ENCODE data around the gene EFHD1. TPM values are rescaled to one million over a fixed set of nuclear protein-coding genes. Genes with fewer than 3 reads are reported as not detected.

The EFHD1 gene
- total RNA-seq, 1 donor from 2014 or later, result 2.7 TPM

- Mint-ChIP-seq H3K27ac (no peak overlapping the region), H3K27me3 (no peaks in the 10 kb centered on the region), H3K4me1 (ENCODE audit: low read depth) (no peaks in the 10 kb centered on the region), H3K4me3 (ENCODE audit: low read depth) (no peak overlapping the region), H3K36me3 (ENCODE audit: insufficient read depth) (no peaks in the 10 kb centered on the region), H3K9me3 (ENCODE audit: low read depth) (no peaks in the 10 kb centered on the region)
- no peak for TF ChIP-seq CTCF (IDR thresholded peaks at IDR 0.05; ENCODE audit: unreplicated experiment)
- DNase-seq (ENCODE audit: low spot score, unreplicated experiment), result no peak
Measured at GRCh38 chr2:232610081-232610480, 23.3 kb upstream of the EFHD1 start.

- Mint-ChIP-seq H3K36me3 (ENCODE audit: insufficient read depth) (no peaks in the 10 kb centered on the region), H3K4me3 (ENCODE audit: low read depth) (no peak overlapping the region), H3K9me3 (ENCODE audit: low read depth) (no peaks in the 10 kb centered on the region), H3K4me1 (ENCODE audit: low read depth) (no peaks in the 10 kb centered on the region), H3K27me3 (no peaks in the 10 kb centered on the region), H3K27ac (no peak overlapping the region)
- no peak for TF ChIP-seq CTCF (IDR thresholded peaks at IDR 0.05; ENCODE audit: unreplicated experiment)
- DNase-seq (ENCODE audit: low spot score, unreplicated experiment), result no peak
Measured at GRCh38 chr2:232611061-232611460, 22.3 kb upstream of the EFHD1 start.

DNA sequence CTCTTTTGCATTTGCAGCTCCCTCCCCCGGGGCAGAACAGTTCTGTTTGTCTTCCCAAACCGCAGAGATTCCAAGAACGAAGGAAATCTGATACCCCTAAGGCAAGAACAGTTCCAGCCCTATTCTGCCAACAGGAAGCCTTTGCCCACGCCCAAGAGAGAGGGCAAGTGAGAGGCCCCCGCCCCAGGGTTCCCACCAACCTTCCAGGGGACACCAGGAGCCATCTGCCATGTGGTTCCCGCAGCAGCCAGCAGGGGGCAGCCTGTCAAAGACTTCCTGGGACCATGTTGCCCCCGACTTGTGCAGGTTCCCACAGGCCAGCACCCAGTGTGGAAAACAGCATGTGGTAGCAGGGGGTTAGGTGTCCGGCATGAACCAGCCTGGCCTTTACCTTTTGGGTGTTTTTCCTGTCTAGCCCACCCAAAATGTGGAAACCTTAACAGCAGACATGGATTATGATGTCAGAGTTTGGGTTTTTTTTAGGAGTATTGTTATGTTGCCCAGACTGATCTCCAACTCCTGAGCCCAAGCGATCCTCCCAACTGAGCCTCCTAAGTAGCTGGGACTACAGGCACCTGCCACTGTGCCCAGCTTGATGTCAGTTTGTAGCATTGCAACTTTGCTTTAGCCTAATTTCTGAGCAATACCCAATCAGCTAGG is 21.7 kb upstream of the EFHD1 start:
- H3K4me1 Mint-ChIP-seq (ENCODE audit: low read depth), result no peaks in the 10 kb centered on the region
- TF ChIP-seq CTCF (IDR thresholded peaks at IDR 0.05; ENCODE audit: unreplicated experiment), result peak; percentile 66
- H3K36me3 Mint-ChIP-seq (ENCODE audit: insufficient read depth), result no peaks in the 10 kb centered on the region
- peak; percentile 46 for DNase-seq (ENCODE audit: low spot score, unreplicated experiment)
- H3K4me3 Mint-ChIP-seq (ENCODE audit: low read depth), result no peak overlapping the region
- H3K9me3 Mint-ChIP-seq (ENCODE audit: low read depth), result no peaks in the 10 kb centered on the region
- H3K27me3 Mint-ChIP-seq, result no peaks in the 10 kb centered on the region
- no peak overlapping the region for H3K27ac Mint-ChIP-seq

DNA sequence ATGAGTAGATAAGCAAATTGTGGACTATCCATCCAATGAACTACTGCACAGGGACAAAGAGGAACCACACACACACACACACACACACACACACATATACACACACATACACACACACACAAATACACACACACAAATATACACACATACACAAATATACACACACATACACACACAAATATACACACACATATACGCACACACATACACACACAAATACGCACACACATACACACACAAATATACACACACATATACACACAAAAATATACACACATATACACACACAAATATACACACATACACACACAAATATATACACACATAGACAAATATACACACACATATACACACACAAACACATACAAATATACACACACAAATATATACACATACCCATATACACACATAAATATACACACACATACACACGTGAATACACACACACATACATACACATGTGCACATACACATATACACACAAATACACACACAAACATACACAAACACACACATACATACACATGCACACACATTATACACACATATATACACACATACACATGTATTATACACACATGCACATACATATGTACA is 19.8 kb upstream of the EFHD1 start:
- Mint-ChIP-seq H3K9me3 (ENCODE audit: low read depth) (no peaks in the 10 kb centered on the region), H3K4me1 (ENCODE audit: low read depth) (no peaks in the 10 kb centered on the region), H3K4me3 (ENCODE audit: low read depth) (no peak overlapping the region), H3K27me3 (no peaks in the 10 kb centered on the region), H3K27ac (peak overlapping the region; percentile 29), H3K36me3 (ENCODE audit: insufficient read depth) (no peaks in the 10 kb centered on the region)
- no peak for TF ChIP-seq CTCF (IDR thresholded peaks at IDR 0.05; ENCODE audit: unreplicated experiment)
- no peak for DNase-seq (ENCODE audit: low spot score, unreplicated experiment)

DNA sequence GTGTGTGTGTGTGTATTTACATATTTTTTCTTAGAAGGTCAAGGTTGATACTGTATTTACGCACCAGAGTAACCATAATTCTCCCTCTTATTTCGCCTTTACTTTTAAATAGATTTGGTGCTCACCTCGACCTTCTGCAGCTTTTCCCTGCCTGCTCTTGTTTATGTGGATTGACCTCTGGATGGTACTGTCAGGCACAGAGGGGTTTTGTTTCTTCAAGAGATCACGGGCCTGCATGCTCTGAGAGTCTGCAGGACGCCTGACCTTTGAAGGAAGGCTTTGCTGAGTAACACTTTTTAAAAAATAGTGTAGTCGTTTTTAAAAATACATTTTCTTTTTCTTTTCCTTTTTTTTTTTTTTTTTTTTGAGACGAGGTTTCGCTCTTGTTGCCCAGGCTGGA is 18.1 kb upstream of the EFHD1 start:
- no peaks in the 10 kb centered on the region for H3K27me3 Mint-ChIP-seq
- H3K36me3 Mint-ChIP-seq (ENCODE audit: insufficient read depth), result no peaks in the 10 kb centered on the region
- no peaks in the 10 kb centered on the region for H3K4me1 Mint-ChIP-seq (ENCODE audit: low read depth)
- TF ChIP-seq CTCF (IDR thresholded peaks at IDR 0.05; ENCODE audit: unreplicated experiment), result no peak
- DNase-seq (ENCODE audit: low spot score, unreplicated experiment), result no peak
- no peaks in the 10 kb centered on the region for H3K9me3 Mint-ChIP-seq (ENCODE audit: low read depth)
- H3K4me3 Mint-ChIP-seq (ENCODE audit: low read depth), result no peak overlapping the region
- no peak overlapping the region for H3K27ac Mint-ChIP-seq
